ENCODE measurements around the gene MAGOH.

- TF ChIP-seq CTCF (conservative IDR thresholded peaks at IDR 0.05 in 1 of 2, IDR thresholded peaks at IDR 0.05 in 1 of 2; ENCODE audit: low read depth in 1 of 2, low read length in 2 of 2): no peak
- TF ChIP-seq EZH2 (IDR thresholded peaks at IDR 0.05; ENCODE audit: low read length, missing control alignments): no peak
Observed at GRCh38 chr1:53274026-53274425, 35.7 kb upstream of the MAGOH start.
